Body of pancreas (tissue), 4 donors: ENCODE measurements around the gene CCDC182.

Experiments used
- CTCF ChIP-seq, 7 experiments: fragments of 450-650 bp in 4 of 7; fragments of 200-600 bp in 3 of 7; sonication (generic) in 3 of 7; IDR thresholded peaks; one replicate each; pipeline ENCODE4 v1.5.1; 2016 to 2019; ENCODE audit warnings: antibody characterized with exemption in 7 of 7
- POLR2A ChIP-seq, 3 donors: fragments of 450-650 bp; IDR thresholded peaks; one replicate each; pipeline ENCODE4 v1.6.1; 2016; ENCODE audit warnings: antibody characterized with exemption in 3 of 3, mild to moderate bottlenecking in 2 of 3

DNA sequence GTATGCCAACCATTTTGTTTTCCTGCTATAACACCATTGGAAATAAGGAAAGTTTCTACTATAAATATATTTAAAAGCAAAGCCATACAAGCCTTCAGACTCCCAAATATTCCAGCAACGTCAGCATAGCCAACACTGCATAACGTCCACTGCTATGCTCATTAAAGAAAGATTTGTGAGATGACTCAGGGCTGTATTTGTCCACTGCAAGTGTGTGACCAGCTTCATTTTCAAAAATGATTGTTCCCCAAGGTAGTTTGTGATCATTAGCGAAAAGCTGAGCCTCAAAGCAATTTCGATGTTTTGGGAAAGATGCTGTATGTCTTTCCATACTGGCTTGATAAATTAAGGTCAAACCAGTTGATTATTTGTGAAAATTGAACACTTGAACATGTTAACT is 14.9 kb upstream of the CCDC182 start:
- TF ChIP-seq POLR2A (IDR thresholded peaks at IDR 0.05) (no peak), CTCF (IDR thresholded peaks at IDR 0.05) (no peak)
